SU-DHL-6 (cell line): ENCODE results near the gene SCGB1C2.

ENCODE experiments used
- H2AFZ ChIP-seq: fragments of 200-600 bp; sonication (generic); 2 replicates; pipeline ENCODE4 v1.6.1; 2014; ENCODE audit warnings: low read depth, mild to moderate bottlenecking, moderate library complexity, mixed read lengths, antibody characterized with exemption, low read length; ENCODE audit not compliant: severe bottlenecking
- H3F3A ChIP-seq: fragments of 200-600 bp; shearing (Covaris generic); 2 replicates; pipeline ENCODE4 v1.6.0; 2016; ENCODE audit warnings: antibody characterized with exemption, mild to moderate bottlenecking; ENCODE audit not compliant: insufficient read depth
- H3K27ac ChIP-seq: fragments of 200-600 bp; sonication (generic); 2 replicates; pipeline ENCODE4 v1.5.1; 2016; ENCODE audit warnings: low read depth, mild to moderate bottlenecking, low read length, moderate library complexity, mixed read lengths
- H3K27me3 ChIP-seq: fragments of 200-600 bp; sonication (generic), shearing (Covaris generic); 2 replicates; pipeline ENCODE4 v1.6.0; 2014; ENCODE audit warnings: mild to moderate bottlenecking, low read length
- H3K36me3 ChIP-seq: fragments of 200-600 bp; sonication (generic); 2 replicates; pipeline ENCODE4 v1.6.1; 2014; ENCODE audit warnings: mild to moderate bottlenecking, low read length, mixed read lengths
- H3K4me2 ChIP-seq: fragments of 300-600, 200-600 bp; shearing (Covaris generic), sonication (generic); 2 replicates; pipeline ENCODE4 v1.6.0; 2014; ENCODE audit warnings: low read length, low read depth, mild to moderate bottlenecking; ENCODE audit not compliant: poor library complexity, severe bottlenecking
- H3K4me3 ChIP-seq: fragments of 200-600 bp; sonication (generic); 2 replicates; pipeline ENCODE4 v1.5.1; 2014; ENCODE audit warnings: antibody characterized with exemption, low read length, mild to moderate bottlenecking, mixed read lengths; ENCODE audit not compliant: insufficient read depth, poor library complexity, severe bottlenecking
- H3K79me2 ChIP-seq: fragments of 200-600 bp; sonication (generic); 2 replicates; pipeline ENCODE4 v1.6.1; 2014; ENCODE audit warnings: mild to moderate bottlenecking, low read length, moderate library complexity; ENCODE audit not compliant: insufficient read depth
- H3K9ac ChIP-seq: fragments of 200-600 bp; sonication (generic); 2 replicates; pipeline ENCODE4 v1.7.0; 2014; ENCODE audit warnings: mild to moderate bottlenecking, low read length
- H3K9me2 ChIP-seq: fragments of 200-600 bp; sonication (generic); replicated peaks from 2 replicates; pipeline ENCODE4 v1.6.1; 2014; ENCODE audit warnings: low read length; ENCODE audit not compliant: insufficient read depth
- H3K9me3 ChIP-seq: fragments of 200-600 bp; sonication (generic); 2 replicates; pipeline ENCODE4 v1.6.1; 2014; ENCODE audit warnings: low read length, mixed read lengths; ENCODE audit not compliant: insufficient read depth
- H4K20me1 ChIP-seq: fragments of 200-600 bp; sonication (generic); 2 replicates; pipeline ENCODE4 v1.6.1; 2014; ENCODE audit warnings: low read depth, mild to moderate bottlenecking, antibody characterized with exemption, low read length, moderate library complexity, mixed read lengths
- EZH2phosphoT487 ChIP-seq: fragments of 200-600 bp; sonication (generic), shearing (Covaris generic); conservative IDR thresholded peaks from 2 replicates; pipeline ENCODE4 v1.6.1; 2018; ENCODE audit warnings: mild to moderate bottlenecking, antibody characterized with exemption, low read length, moderate library complexity, mixed read lengths
- TF ChIP-seq, protein P1 (sequence below): fragments of 200-600 bp; sonication (generic); IDR thresholded peaks from one replicate; pipeline ENCODE4 v1.5.1; 2017; ENCODE audit warnings: antibody characterized with exemption, mild to moderate bottlenecking, low read length, moderate library complexity; ENCODE audit not compliant: insufficient read depth, poor library complexity, severe bottlenecking

SCGB1C2 gene

DNA sequence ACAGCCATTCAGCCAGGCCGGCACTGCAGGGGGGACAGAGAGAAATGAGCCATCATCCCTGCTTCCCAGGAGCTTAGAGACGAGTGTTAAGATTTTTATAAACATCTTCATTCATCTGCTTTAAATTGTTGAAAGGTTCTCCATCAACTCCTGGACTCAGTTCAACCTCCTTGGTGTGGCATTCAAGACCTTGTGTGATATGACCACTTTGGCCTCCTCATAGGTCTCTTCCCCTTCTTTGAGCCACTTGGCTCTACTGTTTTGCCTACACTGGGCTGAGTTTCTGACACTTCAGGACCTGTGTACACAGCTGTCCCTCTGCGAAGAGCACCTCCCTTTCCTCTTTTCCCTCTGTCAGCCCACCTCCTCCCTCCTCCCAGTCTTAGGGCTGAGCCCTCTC is 39.8 kb downstream of the SCGB1C2 start:
- Histone ChIP-seq H3K9me2 (no peaks in the 10 kb centered on the region), H2AFZ (no peak overlapping the region), H3K27me3 (no peaks in the 10 kb centered on the region), H4K20me1 (no peaks in the 10 kb centered on the region), H3K9me3 (no peaks in the 10 kb centered on the region), H3K4me3 (no peak overlapping the region), H3K9ac (no peak overlapping the region), H3K79me2 (no peaks in the 10 kb centered on the region), H3K27ac (no peak overlapping the region), H3K36me3 (no peaks in the 10 kb centered on the region), H3F3A (no peaks in the 10 kb centered on the region), H3K4me2 (no peak overlapping the region)
- no peak for TF ChIP-seq EZH2phosphoT487
- TF ChIP-seq, protein P1, sequence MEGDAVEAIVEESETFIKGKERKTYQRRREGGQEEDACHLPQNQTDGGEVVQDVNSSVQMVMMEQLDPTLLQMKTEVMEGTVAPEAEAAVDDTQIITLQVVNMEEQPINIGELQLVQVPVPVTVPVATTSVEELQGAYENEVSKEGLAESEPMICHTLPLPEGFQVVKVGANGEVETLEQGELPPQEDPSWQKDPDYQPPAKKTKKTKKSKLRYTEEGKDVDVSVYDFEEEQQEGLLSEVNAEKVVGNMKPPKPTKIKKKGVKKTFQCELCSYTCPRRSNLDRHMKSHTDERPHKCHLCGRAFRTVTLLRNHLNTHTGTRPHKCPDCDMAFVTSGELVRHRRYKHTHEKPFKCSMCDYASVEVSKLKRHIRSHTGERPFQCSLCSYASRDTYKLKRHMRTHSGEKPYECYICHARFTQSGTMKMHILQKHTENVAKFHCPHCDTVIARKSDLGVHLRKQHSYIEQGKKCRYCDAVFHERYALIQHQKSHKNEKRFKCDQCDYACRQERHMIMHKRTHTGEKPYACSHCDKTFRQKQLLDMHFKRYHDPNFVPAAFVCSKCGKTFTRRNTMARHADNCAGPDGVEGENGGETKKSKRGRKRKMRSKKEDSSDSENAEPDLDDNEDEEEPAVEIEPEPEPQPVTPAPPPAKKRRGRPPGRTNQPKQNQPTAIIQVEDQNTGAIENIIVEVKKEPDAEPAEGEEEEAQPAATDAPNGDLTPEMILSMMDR, result no peak

DNA sequence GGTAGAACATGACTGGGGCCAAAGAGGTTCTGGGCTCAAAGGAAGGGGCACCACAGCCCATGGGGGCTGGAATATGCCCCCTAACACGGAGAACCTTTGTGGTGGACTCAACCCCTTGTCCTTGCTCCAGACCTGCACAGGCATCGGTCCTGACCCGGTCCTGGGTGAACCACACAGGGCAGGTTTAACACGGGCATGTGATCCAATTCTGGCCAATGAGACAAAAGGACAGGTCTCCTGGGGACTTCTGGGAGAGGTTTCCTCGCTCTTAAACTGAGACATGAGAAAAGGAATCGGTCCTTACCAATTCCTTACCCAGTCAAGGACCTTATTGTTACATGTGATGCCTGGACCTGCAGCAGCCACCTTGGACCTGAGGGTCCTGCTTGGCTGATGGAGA is 40.4 kb downstream of the SCGB1C2 start:
- H3F3A ChIP-seq, result no peaks in the 10 kb centered on the region
- H3K9ac ChIP-seq, result no peak overlapping the region
- no peaks in the 10 kb centered on the region for H3K27me3 ChIP-seq
- TF ChIP-seq, protein P1, result no peak
- no peak for TF ChIP-seq EZH2phosphoT487
- no peak overlapping the region for H2AFZ ChIP-seq
- H3K4me2 ChIP-seq, result no peak overlapping the region
- H3K27ac ChIP-seq, result no peak overlapping the region
- H4K20me1 ChIP-seq, result no peaks in the 10 kb centered on the region
- H3K9me3 ChIP-seq, result no peaks in the 10 kb centered on the region
- H3K79me2 ChIP-seq, result no peaks in the 10 kb centered on the region
- H3K9me2 ChIP-seq, result no peaks in the 10 kb centered on the region
- H3K36me3 ChIP-seq, result no peaks in the 10 kb centered on the region
- no peak overlapping the region for H3K4me3 ChIP-seq

DNA sequence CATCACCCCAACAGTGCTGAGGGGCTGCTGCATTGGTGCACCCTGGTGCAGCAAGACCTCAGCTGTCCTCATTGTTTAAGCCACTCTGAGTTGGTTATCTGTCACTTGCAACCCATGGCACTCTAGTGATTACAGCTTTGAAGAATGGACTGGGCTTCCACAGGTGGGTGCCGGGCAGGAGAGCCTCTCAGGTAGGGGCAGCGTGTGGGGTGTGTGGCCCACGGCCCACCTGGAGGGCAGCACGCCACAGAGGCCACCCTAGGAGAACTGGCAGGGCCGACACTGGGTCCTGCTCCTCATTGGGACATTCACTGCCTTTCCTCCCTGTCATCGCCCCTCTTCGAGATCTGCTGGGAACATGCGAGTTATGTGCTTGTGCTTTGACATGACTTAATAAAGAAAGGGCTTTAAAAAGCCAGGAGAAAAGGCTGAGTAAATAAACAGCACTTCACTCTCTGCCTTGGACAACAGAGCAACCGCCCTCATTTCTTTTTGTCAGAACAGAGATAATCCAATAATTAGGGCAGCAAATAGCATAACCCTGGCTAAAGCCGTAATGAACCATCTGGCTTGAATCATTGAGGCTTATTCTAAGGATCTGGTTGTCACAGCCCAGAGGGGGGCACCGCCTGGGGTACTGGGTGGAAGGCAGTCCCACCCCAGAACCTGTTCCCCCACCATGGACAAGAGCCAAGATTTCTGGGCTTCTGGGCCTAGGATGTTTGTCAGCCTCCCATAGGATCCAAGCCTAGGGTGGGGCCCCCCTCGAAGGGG is 41.1 kb downstream of the SCGB1C2 start:
- Histone ChIP-seq H3K9me3 (no peaks in the 10 kb centered on the region), H3F3A (no peaks in the 10 kb centered on the region), H3K4me2 (no peak overlapping the region), H3K36me3 (no peaks in the 10 kb centered on the region), H3K27me3 (no peaks in the 10 kb centered on the region), H3K27ac (no peak overlapping the region), H2AFZ (no peak overlapping the region), H4K20me1 (no peaks in the 10 kb centered on the region), H3K79me2 (no peaks in the 10 kb centered on the region), H3K9ac (no peak overlapping the region), H3K9me2 (no peaks in the 10 kb centered on the region), H3K4me3 (no peak overlapping the region)
- TF ChIP-seq, protein P1, result no peak
- no peak for TF ChIP-seq EZH2phosphoT487
